SU-DHL-6 (cell line): ENCODE data around the gene AMFR.

ENCODE experiments used
- H2AFZ ChIP-seq: fragments of 200-600 bp; sonication (generic); 2 replicates; pipeline ENCODE4 v1.6.1; 2014; ENCODE audit warnings: low read depth, mild to moderate bottlenecking, moderate library complexity, mixed read lengths, antibody characterized with exemption, low read length; ENCODE audit not compliant: severe bottlenecking
- H3F3A ChIP-seq: fragments of 200-600 bp; shearing (Covaris generic); 2 replicates; pipeline ENCODE4 v1.6.0; 2016; ENCODE audit warnings: antibody characterized with exemption, mild to moderate bottlenecking; ENCODE audit not compliant: insufficient read depth
- H3K27ac ChIP-seq: fragments of 200-600 bp; sonication (generic); 2 replicates; pipeline ENCODE4 v1.5.1; 2016; ENCODE audit warnings: low read depth, mild to moderate bottlenecking, low read length, moderate library complexity, mixed read lengths
- H3K27me3 ChIP-seq: fragments of 200-600 bp; sonication (generic), shearing (Covaris generic); 2 replicates; pipeline ENCODE4 v1.6.0; 2014; ENCODE audit warnings: mild to moderate bottlenecking, low read length
- H3K36me3 ChIP-seq: fragments of 200-600 bp; sonication (generic); 2 replicates; pipeline ENCODE4 v1.6.1; 2014; ENCODE audit warnings: mild to moderate bottlenecking, low read length, mixed read lengths
- H3K4me2 ChIP-seq: fragments of 300-600, 200-600 bp; shearing (Covaris generic), sonication (generic); 2 replicates; pipeline ENCODE4 v1.6.0; 2014; ENCODE audit warnings: low read length, low read depth, mild to moderate bottlenecking; ENCODE audit not compliant: poor library complexity, severe bottlenecking
- H3K4me3 ChIP-seq: fragments of 200-600 bp; sonication (generic); 2 replicates; pipeline ENCODE4 v1.5.1; 2014; ENCODE audit warnings: antibody characterized with exemption, low read length, mild to moderate bottlenecking, mixed read lengths; ENCODE audit not compliant: insufficient read depth, poor library complexity, severe bottlenecking
- H3K79me2 ChIP-seq: fragments of 200-600 bp; sonication (generic); 2 replicates; pipeline ENCODE4 v1.6.1; 2014; ENCODE audit warnings: mild to moderate bottlenecking, low read length, moderate library complexity; ENCODE audit not compliant: insufficient read depth
- H3K9ac ChIP-seq: fragments of 200-600 bp; sonication (generic); 2 replicates; pipeline ENCODE4 v1.7.0; 2014; ENCODE audit warnings: mild to moderate bottlenecking, low read length
- H3K9me2 ChIP-seq: fragments of 200-600 bp; sonication (generic); replicated peaks from 2 replicates; pipeline ENCODE4 v1.6.1; 2014; ENCODE audit warnings: low read length; ENCODE audit not compliant: insufficient read depth
- H3K9me3 ChIP-seq: fragments of 200-600 bp; sonication (generic); 2 replicates; pipeline ENCODE4 v1.6.1; 2014; ENCODE audit warnings: low read length, mixed read lengths; ENCODE audit not compliant: insufficient read depth
- H4K20me1 ChIP-seq: fragments of 200-600 bp; sonication (generic); 2 replicates; pipeline ENCODE4 v1.6.1; 2014; ENCODE audit warnings: low read depth, mild to moderate bottlenecking, antibody characterized with exemption, low read length, moderate library complexity, mixed read lengths
- EZH2phosphoT487 ChIP-seq: fragments of 200-600 bp; sonication (generic), shearing (Covaris generic); conservative IDR thresholded peaks from 2 replicates; pipeline ENCODE4 v1.6.1; 2018; ENCODE audit warnings: mild to moderate bottlenecking, antibody characterized with exemption, low read length, moderate library complexity, mixed read lengths
- TF ChIP-seq, protein P1 (sequence below): fragments of 200-600 bp; sonication (generic); IDR thresholded peaks from one replicate; pipeline ENCODE4 v1.5.1; 2017; ENCODE audit warnings: antibody characterized with exemption, mild to moderate bottlenecking, low read length, moderate library complexity; ENCODE audit not compliant: insufficient read depth, poor library complexity, severe bottlenecking

Gene AMFR

DNA sequence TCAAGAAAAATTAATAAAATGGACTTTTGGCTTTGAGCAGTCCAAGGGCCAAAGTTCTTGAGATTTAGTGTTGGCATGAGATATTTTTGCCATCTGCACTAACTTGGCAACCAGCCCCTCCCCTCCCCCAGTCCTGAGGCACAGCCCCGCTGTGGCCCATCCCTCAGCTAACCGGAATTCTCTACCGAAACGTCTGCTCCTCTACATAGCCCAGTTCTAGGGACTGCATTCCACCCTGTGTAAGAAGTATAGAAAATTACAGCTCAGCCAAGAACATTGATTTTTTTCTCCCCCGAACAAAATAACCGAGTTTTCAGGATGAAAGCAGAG lies 97.5 kb downstream of the AMFR start:
- H3K9ac ChIP-seq, result no peak overlapping the region
- H3F3A ChIP-seq, result no peaks in the 10 kb centered on the region
- no peak overlapping the region for H2AFZ ChIP-seq
- no peak overlapping the region for H3K27ac ChIP-seq
- no peak overlapping the region for H3K4me2 ChIP-seq
- H3K9me2 ChIP-seq, result no peaks in the 10 kb centered on the region
- no peaks in the 10 kb centered on the region for H3K36me3 ChIP-seq
- no peaks in the 10 kb centered on the region for H3K9me3 ChIP-seq
- TF ChIP-seq, protein P1, sequence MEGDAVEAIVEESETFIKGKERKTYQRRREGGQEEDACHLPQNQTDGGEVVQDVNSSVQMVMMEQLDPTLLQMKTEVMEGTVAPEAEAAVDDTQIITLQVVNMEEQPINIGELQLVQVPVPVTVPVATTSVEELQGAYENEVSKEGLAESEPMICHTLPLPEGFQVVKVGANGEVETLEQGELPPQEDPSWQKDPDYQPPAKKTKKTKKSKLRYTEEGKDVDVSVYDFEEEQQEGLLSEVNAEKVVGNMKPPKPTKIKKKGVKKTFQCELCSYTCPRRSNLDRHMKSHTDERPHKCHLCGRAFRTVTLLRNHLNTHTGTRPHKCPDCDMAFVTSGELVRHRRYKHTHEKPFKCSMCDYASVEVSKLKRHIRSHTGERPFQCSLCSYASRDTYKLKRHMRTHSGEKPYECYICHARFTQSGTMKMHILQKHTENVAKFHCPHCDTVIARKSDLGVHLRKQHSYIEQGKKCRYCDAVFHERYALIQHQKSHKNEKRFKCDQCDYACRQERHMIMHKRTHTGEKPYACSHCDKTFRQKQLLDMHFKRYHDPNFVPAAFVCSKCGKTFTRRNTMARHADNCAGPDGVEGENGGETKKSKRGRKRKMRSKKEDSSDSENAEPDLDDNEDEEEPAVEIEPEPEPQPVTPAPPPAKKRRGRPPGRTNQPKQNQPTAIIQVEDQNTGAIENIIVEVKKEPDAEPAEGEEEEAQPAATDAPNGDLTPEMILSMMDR, result no peak
- no peak for TF ChIP-seq EZH2phosphoT487
- no peak overlapping the region for H3K4me3 ChIP-seq
- H3K79me2 ChIP-seq, result no peaks in the 10 kb centered on the region
- H3K27me3 ChIP-seq, result no peaks in the 10 kb centered on the region
- H4K20me1 ChIP-seq, result no peaks in the 10 kb centered on the region

DNA sequence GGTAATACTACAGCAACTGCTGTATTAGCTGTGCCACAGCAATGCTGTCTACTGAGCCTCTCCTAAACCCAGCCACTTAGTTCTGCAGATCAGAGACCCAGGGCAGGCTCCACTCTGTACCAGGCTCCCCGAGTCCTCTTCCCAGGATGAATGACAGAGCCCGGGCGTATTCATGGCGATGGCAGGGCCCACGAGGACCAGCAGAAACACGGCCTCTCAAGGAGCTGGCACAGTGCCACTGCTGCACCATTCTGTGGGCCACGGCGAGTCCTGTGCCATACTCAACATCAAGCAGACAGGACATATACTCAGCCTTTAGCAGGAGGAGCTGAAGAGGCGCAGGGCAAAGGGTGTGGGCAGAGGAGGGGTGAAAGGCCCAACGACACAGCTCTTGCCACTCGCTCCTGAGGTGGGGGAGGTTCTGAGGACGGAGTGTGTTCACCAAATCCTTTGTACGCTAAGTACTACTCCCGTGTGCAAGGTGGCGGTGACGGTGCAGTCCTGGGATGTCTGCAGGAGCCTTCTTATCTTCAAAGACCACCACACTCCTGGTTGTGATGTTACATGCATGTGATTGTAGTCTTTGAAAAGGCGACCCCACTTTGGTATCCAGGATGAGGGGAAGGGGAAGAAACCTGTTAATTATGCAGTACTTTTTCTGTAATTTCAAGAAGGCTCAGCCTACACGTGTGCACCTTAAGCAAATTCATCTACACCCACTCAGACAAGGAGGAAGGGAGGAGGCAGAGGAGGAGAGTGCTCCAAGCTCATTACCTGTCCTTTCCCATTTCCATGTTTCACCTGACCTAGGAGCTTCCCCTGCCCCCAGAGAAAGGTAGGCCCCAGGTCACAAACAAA lies 98.0 kb downstream of the AMFR start:
- H2AFZ ChIP-seq, result no peak overlapping the region
- no peak overlapping the region for H3K4me2 ChIP-seq
- H3K36me3 ChIP-seq, result no peaks in the 10 kb centered on the region
- no peaks in the 10 kb centered on the region for H3K9me2 ChIP-seq
- no peak for TF ChIP-seq EZH2phosphoT487
- no peaks in the 10 kb centered on the region for H3F3A ChIP-seq
- H3K79me2 ChIP-seq, result no peaks in the 10 kb centered on the region
- H3K9ac ChIP-seq, result no peak overlapping the region
- no peak overlapping the region for H3K4me3 ChIP-seq
- no peaks in the 10 kb centered on the region for H3K27me3 ChIP-seq
- no peaks in the 10 kb centered on the region for H3K9me3 ChIP-seq
- H3K27ac ChIP-seq, result no peak overlapping the region
- no peaks in the 10 kb centered on the region for H4K20me1 ChIP-seq

DNA sequence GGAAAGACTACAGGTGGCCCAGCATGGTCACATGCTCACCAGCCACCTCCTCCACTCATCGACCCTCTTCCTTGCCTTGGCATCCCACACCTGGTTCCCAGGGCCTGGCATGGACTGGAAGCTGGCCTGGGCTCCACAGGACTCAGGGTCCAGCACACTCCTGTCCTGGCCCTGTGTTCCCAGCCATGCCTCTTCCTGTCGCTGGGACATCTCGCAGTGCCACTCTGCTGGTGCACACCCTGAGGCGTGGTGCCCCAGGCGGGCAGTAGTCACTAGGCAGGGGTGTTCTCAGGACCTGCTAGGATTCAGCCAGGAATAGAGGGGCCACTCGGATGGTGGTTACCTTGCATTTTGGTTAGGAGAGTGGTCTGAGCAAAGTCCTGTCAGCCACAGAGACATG lies 99.4 kb downstream of the AMFR start:
- Histone ChIP-seq H2AFZ (no peak overlapping the region), H4K20me1 (no peaks in the 10 kb centered on the region), H3K9ac (no peak overlapping the region), H3K27me3 (no peaks in the 10 kb centered on the region), H3K27ac (no peak overlapping the region), H3K4me2 (no peak overlapping the region), H3F3A (no peaks in the 10 kb centered on the region), H3K36me3 (no peaks in the 10 kb centered on the region), H3K79me2 (no peaks in the 10 kb centered on the region), H3K9me2 (no peaks in the 10 kb centered on the region), H3K9me3 (no peaks in the 10 kb centered on the region), H3K4me3 (no peak overlapping the region)
- TF ChIP-seq, protein P1, result no peak
- TF ChIP-seq EZH2phosphoT487, result no peak

DNA sequence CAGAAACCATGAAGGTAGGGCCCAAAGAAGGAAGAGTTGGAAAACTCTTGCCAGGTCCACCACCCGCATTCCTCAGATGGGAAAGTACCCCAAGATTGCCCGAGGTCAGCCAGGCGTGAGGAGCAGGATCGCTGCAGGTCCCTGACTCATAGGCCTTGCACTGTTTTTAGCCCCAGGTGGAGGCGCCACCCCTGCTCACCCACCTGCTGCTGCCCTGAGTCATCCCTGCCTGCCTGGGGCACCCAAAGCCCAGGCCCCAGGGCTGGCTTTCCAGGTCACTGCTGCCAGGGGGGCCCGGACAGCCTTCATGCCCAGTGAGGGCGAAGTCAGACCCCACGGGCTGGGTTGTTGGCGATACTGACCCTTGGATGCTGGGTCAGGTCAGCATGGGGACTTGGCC lies 100.9 kb downstream of the AMFR start:
- Histone ChIP-seq H4K20me1 (no peaks in the 10 kb centered on the region), H3K27me3 (no peaks in the 10 kb centered on the region), H3K9me2 (no peaks in the 10 kb centered on the region), H3K36me3 (no peaks in the 10 kb centered on the region), H3K9me3 (no peaks in the 10 kb centered on the region), H3K27ac (no peak overlapping the region), H3K4me2 (no peak overlapping the region), H3K79me2 (no peaks in the 10 kb centered on the region), H3K9ac (no peak overlapping the region), H3F3A (no peaks in the 10 kb centered on the region), H3K4me3 (no peak overlapping the region), H2AFZ (no peak overlapping the region)
- TF ChIP-seq EZH2phosphoT487, result no peak
- TF ChIP-seq, protein P1, result no peak
